GM18868 (cell line): ENCODE measurements around the gene ZCCHC13.
"Not testable (repeated sequence)": the region's sequence is repeated elsewhere in the genome, so short reads cannot be mapped to it uniquely, and the experiment has no call there.

Experiments
- ATAC-seq: cut with Tn5 transposase; IDR thresholded peaks from one replicate; pipeline ENCODE4 v1.9.1; 2021; ENCODE audit warnings: mild to moderate bottlenecking, moderate library complexity; ENCODE audit not compliant: unreplicated experiment

Gene ZCCHC13

DNA sequence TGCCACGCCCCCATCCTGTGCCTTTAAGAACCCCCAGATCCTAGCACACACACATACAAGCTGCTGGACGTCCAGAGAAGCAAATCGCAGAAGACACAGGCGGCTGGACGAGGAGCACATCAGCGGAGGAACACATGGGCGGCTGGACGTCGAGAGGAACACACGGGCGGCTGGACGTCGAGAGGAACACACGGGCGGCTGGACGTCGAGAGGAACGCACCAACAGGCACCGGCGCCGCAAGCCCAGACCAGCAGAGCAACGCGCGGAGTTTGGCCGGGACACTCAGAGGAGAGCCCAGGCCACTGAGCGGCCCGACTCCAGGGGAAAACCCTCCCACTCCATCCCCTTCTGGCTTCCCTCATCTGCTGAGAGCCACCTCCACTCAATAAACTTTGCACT lies 17.2 kb downstream of the ZCCHC13 start:
- no peak for ATAC-seq

DNA sequence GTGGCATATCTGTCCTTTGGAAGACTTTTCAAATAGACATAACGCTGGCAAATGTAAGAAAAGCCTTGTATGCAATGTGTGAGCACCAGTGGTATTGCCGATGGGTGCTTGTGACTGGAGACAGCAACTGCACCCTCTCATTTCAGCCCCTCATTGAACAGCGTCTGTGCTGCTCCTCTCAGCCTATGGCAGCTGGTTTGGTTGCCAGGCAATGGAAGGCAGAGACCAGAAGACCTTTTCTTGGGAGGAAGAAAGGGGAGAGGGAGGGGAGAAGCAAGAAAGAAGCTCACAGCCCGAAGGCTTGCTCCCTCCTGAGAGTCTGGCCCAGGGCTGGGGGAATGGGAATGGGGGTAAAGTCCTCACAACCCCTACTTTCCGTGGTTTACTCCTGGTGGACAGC lies 20.2 kb downstream of the ZCCHC13 start:
- ATAC-seq: no peak

DNA sequence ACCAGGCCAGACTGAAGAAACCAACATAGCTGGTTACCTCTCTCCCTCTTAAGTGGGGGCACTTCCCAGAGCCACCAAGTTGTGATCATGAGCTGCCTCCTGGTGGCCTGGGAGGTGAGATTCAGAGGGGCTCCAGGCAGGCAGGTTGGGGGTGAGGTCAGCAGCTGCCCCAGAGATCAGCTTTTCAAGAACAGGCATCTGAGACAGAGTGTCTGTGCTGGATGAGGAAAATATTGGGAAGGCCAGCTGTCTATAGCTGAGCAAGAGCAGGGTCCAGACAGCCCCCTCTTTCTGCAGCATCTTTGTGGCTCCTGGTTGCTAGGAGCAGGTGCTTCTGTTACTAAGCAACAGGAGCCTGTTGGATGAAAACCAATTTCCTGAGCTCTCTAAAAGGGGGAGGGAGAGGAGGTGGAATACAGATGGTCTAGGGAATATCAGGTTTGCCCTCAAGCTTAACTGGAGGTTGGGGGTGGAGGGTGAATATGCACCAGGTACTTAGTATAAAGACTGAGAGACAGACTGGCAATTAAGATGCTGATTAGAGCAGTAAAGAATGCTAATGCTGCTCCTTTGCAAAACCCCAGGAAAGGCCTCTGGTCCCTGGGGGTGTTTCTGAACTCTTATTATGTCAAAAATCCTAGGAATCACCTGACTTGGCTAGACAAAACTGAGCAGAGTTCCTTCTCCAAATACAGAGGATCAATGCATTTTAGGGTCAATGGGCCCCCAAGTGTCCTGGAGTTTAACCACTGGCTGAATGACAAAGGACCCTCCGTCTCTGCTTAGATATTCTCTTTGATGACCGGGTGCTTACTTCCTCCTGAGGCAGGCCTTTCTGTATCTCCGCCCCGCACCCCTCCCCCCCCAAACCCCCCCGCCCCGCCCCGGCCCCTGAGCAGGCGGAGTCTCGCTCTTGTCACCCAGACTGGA lies 21.4 kb downstream of the ZCCHC13 start:
- ATAC-seq: no peak

DNA sequence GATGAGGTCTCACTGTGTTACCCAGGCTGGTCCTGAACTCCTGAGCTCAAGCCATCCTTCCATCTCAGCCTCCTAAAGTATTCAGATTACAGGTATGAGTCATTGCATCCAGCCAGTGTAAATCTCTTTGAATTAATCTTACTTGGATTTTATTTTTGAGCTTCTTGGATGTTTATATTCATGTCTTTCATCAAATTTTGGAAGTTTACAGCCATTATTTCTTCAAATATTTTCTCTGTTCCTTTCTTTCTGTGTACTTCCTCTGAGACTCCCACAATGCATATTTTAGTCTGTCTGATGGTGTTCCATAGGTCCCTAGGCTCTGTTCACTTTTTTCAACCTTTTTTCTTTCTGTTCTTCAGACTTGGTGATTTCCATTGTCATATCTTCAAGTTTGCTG lies 34.9 kb downstream of the ZCCHC13 start:
- ATAC-seq: no peak

DNA sequence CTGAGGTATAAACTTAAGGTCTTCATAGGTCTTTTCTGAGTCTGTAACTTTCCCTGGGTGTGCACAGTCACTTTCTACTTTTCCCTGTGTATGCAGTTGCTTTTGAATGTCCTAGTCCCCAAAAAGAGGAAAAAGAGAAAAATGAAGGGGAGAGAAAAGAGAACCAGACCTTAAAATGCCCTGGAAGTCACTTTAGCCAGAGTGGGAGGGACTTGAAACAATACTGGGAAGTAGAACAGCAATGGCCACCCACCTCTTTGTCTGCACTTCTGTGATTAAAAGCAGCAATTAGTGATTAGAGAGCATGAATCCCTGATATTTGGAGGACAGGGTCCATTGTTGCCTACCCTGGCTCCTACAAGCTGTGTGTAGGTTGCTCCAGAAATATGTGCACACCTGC lies 36.1 kb downstream of the ZCCHC13 start:
- no peak for ATAC-seq

DNA sequence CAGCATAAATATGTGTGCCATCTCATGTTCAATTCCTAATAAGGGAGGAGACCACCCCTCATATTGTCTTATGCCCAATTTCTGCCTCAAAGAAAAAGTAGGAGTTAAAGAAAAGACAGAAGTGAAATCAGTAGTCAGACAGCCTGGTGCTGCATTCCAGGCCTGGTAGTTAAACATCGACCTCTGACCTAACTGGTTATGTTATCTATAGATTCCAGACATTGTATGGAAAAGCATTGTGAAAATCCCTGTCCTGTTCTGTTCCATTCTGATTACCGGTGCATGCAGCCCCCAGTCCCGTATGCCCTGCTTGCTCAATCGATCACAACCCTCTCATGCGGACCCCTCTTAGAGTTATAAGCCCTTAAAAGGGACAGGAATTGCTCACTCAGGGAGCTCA lies 38.2 kb downstream of the ZCCHC13 start:
- not testable (repeated sequence) for ATAC-seq

DNA sequence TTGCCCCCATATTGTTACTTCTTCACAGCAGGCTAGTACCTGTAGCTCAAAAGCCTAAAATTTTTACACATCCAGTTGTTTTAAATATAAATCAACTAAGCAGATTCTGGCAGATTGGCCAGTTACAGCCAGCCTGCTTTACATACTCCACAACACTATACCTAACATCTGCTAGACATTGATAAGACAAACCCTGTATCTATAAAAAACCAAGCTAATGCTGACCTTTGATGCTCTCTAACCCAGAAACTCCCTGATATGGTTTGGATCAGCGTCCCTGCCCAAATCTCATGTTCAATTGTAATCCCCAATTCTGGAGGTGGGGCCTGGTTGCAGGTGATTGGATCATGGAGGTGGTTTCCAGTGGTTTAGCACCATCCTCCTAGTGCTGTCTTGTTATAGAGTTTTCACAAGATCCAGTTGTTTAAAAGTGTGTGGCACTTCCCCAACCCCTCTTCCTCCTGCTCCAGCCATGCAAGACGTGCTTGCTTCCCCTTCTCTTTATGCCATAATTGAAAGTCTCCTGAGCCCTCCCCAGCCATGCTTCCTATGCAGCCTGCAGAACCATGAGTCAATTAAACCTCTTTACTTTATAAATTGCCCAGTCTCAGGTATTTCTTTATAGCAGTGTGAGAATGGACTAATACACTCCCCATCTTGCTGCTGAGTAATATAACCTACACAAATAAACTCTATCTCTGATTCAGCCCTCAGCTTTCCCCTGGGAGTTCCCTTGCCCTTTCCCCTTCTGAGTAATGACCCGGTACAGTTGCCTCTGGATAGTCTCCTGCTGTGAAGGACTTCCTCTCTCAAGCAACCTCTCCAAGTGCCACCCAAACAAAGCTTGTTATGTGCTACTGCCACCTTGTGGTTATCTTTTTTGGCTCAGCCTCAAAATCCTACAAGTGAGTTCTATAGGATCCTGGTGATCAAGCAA lies 39.6 kb downstream of the ZCCHC13 start:
- peak; percentile 89 for ATAC-seq

DNA sequence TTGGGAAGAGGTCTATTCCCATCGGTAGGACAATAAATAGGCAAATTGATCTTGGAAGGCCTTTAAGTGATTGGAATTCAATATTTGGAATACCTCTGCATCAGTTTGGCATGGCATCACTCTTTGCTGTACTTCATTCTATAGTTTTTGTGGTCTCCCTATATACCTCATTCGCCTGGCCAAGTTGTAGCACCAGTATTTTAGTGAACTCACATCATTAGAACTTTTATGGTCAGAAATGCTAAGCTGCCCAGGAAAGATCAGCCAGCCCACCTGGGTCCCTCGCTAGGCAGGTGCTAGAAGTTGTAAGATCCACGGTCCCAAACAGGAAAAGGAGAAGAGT lies 40.3 kb downstream of the ZCCHC13 start:
- ATAC-seq: peak; percentile 33

DNA sequence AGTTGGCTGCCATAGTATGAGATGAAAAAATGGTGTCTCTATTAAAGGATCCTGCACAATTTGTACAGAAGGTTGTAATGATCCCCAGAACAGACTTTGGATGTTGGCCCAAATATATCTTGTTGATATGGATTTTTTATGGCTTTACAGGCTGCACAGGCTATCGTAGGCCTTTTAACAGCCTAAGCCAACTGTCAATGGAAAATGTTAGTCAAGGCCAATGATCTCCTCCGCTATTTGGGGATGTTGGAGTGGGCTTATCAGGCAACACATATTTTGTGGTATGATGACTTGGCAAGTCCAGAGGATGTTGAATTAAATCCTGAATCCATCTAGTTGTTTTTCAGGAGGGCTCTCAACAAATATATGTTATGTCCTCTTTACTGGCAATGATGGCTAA lies 42.1 kb downstream of the ZCCHC13 start:
- no peak for ATAC-seq

DNA sequence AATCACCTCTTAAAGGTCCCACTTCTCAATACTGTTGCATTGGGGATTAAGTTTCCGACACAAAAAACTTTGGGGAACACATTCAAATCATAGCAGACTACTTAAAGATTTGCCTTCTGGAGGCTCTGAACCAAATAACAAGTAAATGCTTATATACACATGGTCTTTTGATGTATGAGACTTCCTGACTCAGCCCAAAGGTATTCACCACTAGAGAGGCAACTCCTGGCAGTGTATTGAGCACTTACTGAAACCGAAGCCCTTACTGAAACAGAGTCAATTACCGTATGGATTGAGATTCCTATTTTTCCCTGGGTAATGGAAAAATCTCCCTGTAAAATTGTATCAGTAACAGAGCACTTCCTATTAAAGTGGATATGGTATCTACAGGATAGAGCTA lies 45.4 kb downstream of the ZCCHC13 start:
- no peak for ATAC-seq

DNA sequence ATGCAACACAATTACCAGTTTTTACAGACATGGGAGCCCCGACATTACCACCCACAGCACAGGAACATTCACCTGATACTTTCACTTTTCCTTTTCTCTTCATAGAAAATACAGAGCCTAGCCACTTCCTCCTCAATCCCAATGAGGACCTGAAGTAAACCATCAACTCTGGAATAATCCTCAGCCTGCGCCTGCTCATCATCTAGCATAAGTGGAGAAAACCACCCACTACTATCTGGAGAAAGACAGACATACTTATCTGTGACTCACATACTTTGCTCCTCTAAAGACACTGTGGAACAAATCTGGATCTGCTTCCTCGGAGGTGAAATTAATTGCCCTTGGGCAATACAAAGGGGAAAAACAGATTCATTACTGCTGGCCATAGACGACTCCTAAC lies 47.8 kb downstream of the ZCCHC13 start:
- no peak for ATAC-seq

DNA sequence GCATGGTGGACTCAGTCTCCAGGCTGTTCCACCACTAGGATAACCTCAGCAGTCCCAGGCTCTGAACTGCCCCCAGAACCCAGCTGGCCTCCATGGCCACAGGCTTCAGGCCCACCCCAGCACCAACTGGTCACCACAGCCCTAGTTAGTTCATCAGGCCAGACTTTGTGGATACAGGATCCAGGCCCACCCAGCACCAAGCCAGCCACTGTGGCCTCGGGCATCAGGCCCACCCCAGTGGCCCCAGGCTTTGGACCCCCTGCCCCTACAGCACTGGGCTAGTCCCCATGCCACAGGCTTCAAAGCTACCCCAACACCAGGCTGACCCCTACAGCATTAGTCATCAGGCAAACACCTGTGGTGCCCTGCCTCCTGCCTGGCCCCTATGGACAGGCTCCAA lies 50.0 kb downstream of the ZCCHC13 start:
- no peak for ATAC-seq
